GM10266 (cell line): ENCODE results near the gene ZNF394.

ENCODE experiments used
- DNase-seq: peaks from one replicate; pipeline ENCODE4 v3.0.0; 2012; ENCODE audit errors: extremely low spot score
- CTCF ChIP-seq: IDR thresholded peaks from 2 replicates; pipeline ENCODE4 v1.5.1; 2012; ENCODE audit warnings: mild to moderate bottlenecking, low read depth; ENCODE audit not compliant: control insufficient read depth, insufficient read depth; ENCODE audit errors: missing control alignments

The ZNF394 gene

GRCh38 chr7:99535667-99536066 lies 35.6 kb upstream of the ZNF394 start:
- no peak for DNase-seq
- no peak for TF ChIP-seq CTCF

GRCh38 chr7:99531354-99531765 lies 31.3 kb upstream of the ZNF394 start:
- DNase-seq: no peak

GRCh38 chr7:99525713-99526440 lies 25.8 kb upstream of the ZNF394 start:
- no peak for TF ChIP-seq CTCF

More at GRCh38 chr7:99531354-99531765, 31.3 kb upstream of the ZNF394 start:
- TF ChIP-seq CTCF: no peak

GRCh38 chr7:99521399-99521798 lies 21.3 kb upstream of the ZNF394 start:
- no peak for TF ChIP-seq CTCF
- DNase-seq: no peak

More at GRCh38 chr7:99525713-99526440, 25.8 kb upstream of the ZNF394 start:
- DNase-seq: no peak

- no peak for TF ChIP-seq CTCF
- DNase-seq: no peak
Measured at GRCh38 chr7:99514050-99514449, 14.0 kb upstream of the ZNF394 start.

GRCh38 chr7:99505324-99505662 lies 5.2 kb upstream of the ZNF394 start:
- no peak for DNase-seq
- TF ChIP-seq CTCF: no peak

- peak; percentile 27 for TF ChIP-seq CTCF
- peak; percentile 90 for DNase-seq
Measured at GRCh38 chr7:99504603-99505323, 4.7 kb upstream of the ZNF394 start, which contains the start of gene ZKSCAN5. Gene ZKSCAN5, plus strand, starts transcription at chr7:99504662. Its CDS starts 1,383 bp downstream, at chr7:99506045.
